Suprapubic skin (tissue), 4 donors: ENCODE data around the gene PIP5KL1. TPM values are rescaled to one million over a fixed set of nuclear protein-coding genes. Genes with fewer than 3 reads are reported as not detected.
"Not testable (repeated sequence)": the region's sequence is repeated elsewhere in the genome, so short reads cannot be mapped to it uniquely, and the experiment has no call there.

Experiments used
- DNase-seq, 2 donors: peaks; one replicate each; pipeline ENCODE4 v3.0.0-alpha.2; 2019; ENCODE audit warnings: low spot score in 2 of 2
- H3K27ac ChIP-seq: fragments of 200-600 bp; sonication (generic); one replicate; pipeline ENCODE4 v1.5.1; 2019
- H3K27me3 ChIP-seq: fragments of 200-600 bp; sonication (generic); one replicate; pipeline ENCODE4 v1.5.1; 2019
- H3K36me3 ChIP-seq: fragments of 200-600 bp; sonication (generic); one replicate; pipeline ENCODE4 v1.5.1; 2019
- H3K4me1 ChIP-seq: fragments of 200-600 bp; sonication (generic); one replicate; pipeline ENCODE4 v1.5.1; 2019
- H3K4me3 ChIP-seq: fragments of 200-600 bp; sonication (generic); one replicate; pipeline ENCODE4 v1.5.1; 2019; ENCODE audit warnings: mild to moderate bottlenecking
- H3K9me3 ChIP-seq: fragments of 200-600 bp; sonication (generic); one replicate; pipeline ENCODE4 v1.5.1; 2019
- CTCF ChIP-seq, 2 donors: fragments of 200-600 bp in 1 of 2; fragments of 450-650 bp in 1 of 2; sonication (generic) in 1 of 2; IDR thresholded peaks; one replicate each; pipeline ENCODE4 v1.5.1; 2016 to 2019; ENCODE audit warnings: antibody characterized with exemption in 2 of 2, mild to moderate bottlenecking in 1 of 2, moderate library complexity in 1 of 2
- EP300 ChIP-seq: sonication (generic); formaldehyde crosslinking; IDR thresholded peaks from one replicate; pipeline ENCODE4 v1.6.1; 2017; ENCODE audit warnings: antibody characterized with exemption
- POLR2A ChIP-seq, 2 donors: fragments of 450-650 bp; IDR thresholded peaks; one replicate each; pipeline ENCODE4 v1.6.1; 2017; ENCODE audit warnings: antibody characterized with exemption in 2 of 2, mild to moderate bottlenecking in 2 of 2, moderate library complexity in 2 of 2
- POLR2AphosphoS5 ChIP-seq, 3 donors: sonication (generic); formaldehyde crosslinking; IDR thresholded peaks; one replicate each; pipeline ENCODE4 v1.6.1; 2017; ENCODE audit warnings: antibody characterized with exemption in 3 of 3
- WGBS: methylation state at CpG from one replicate; pipeline ENCODE4 v1.1.5; 2018; 5-methylcytosine and 5-hydroxymethylcytosine counted together
- total RNA-seq, 4 donors: library from RNA; depleted of rRNA; stranded (reverse); fragments of >200 nt; gene quantifications; one replicate each; pipeline ENCODE4 v1.1.0, GENCODE V29; 2016

The PIP5KL1 gene
- total RNA-seq, 4 donors from 2014 or later = 5.8 to 14.7 (median 9.2) TPM

DNA sequence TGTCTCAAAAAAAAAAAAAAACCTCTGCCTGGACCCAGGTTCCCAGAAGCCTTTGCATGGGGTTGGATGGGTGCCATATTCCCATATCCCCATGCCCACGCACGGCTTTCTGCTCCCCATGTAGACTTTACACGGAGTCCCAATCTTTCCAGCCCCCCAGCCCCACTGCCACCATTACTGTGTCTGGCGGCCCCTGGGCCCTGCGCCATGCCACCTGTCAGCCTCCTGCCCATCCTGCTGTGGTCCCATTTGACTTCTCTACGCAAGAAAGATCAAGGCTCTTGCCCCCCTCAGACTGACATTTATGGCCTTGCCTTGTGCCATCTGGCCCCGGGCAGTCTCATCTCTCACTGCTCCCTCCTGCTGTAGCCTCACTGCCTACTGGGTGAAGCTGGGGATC lies 46.6 kb downstream of the PIP5KL1 start:
- H3K4me1 ChIP-seq = peaks cover 10% of the 10 kb centered on the region
- peaks cover 43% of the 10 kb centered on the region for H3K36me3 ChIP-seq
- H3K4me3 ChIP-seq = no peak overlapping the region
- no peaks in the 10 kb centered on the region for H3K27me3 ChIP-seq
- no peak overlapping the region for H3K27ac ChIP-seq
- no peaks in the 10 kb centered on the region for H3K9me3 ChIP-seq
- no peak for DNase-seq
- TF ChIP-seq POLR2AphosphoS5 (IDR thresholded peaks at IDR 0.05) = no peak
- TF ChIP-seq POLR2A (IDR thresholded peaks at IDR 0.05) = no peak
- no peak for TF ChIP-seq EP300
- no peak for TF ChIP-seq CTCF (IDR thresholded peaks at IDR 0.05)
- WGBS = 77% methylated on average over 7 of the region's 7 CpGs

DNA sequence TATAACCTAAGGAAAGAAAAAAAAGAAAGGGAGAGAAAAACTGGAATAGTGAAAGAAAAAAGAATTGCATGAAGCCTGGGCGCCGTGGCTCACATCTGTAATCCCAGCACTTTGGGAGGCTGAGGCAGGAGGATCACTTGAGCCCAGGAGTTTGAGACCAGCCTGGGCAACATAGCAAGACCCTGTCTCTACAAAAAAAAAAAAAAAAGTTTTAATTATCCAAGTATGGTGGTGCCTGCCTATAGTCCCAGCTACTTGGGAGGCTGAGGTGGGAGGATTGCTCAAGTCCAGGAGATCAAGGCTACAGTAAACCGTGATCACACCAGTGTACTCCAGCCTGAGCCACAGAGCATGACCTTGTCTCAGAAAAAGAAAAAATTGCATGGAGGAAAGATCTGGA lies 48.9 kb downstream of the PIP5KL1 start:
- H3K27me3 ChIP-seq, H3K4me3 ChIP-seq, H3K27ac ChIP-seq, H3K9me3 ChIP-seq, DNase-seq: not testable (repeated sequence)
- WGBS = 92% methylated on average over 3 of the region's 3 CpGs
- peaks cover 28% of the 10 kb centered on the region for H3K4me1 ChIP-seq
- H3K36me3 ChIP-seq = peaks cover 21% of the 10 kb centered on the region

DNA sequence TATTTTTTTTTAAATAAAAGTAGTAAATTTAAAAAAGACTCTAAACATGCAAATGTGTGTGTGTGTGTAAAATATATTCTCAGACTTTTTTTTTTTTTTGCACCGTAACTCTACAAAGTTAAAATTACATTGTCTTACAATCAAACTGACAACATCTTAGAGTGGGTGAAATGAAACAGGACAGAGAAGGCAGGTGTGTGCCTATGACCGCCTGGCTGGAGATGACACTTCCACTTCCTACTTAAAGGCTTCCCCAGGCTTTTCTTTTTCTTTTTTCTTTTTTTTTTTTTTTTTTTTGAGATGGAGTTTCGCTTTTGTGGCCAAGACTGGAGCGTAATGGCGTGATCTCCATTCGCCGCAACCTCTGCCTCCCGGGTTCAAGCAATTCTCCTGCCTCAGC lies 50.4 kb downstream of the PIP5KL1 start:
- Histone ChIP-seq H3K9me3 (no peaks in the 10 kb centered on the region), H3K27me3 (no peaks in the 10 kb centered on the region), H3K4me3 (no peak overlapping the region), H3K4me1 (peaks cover 43% of the 10 kb centered on the region), H3K36me3 (peaks cover 7% of the 10 kb centered on the region), H3K27ac (no peak overlapping the region)
- TF ChIP-seq EP300 (no peak), POLR2A (IDR thresholded peaks at IDR 0.05) (no peak), POLR2AphosphoS5 (IDR thresholded peaks at IDR 0.05) (no peak), CTCF (IDR thresholded peaks at IDR 0.05) (no peak)
- DNase-seq = no peak
- 78% methylated on average over 8 of the region's 8 CpGs for WGBS

- no peak for DNase-seq
- H3K4me1 ChIP-seq = peaks cover 46% of the 10 kb centered on the region
- no peak for TF ChIP-seq POLR2AphosphoS5 (IDR thresholded peaks at IDR 0.05)
- no peak for TF ChIP-seq EP300
- no peak for TF ChIP-seq POLR2A (IDR thresholded peaks at IDR 0.05)
- TF ChIP-seq CTCF (IDR thresholded peaks at IDR 0.05) = no peak
- no peaks in the 10 kb centered on the region for H3K36me3 ChIP-seq
- no peaks in the 10 kb centered on the region for H3K9me3 ChIP-seq
- H3K27ac ChIP-seq = no peak overlapping the region
- H3K4me3 ChIP-seq = no peak overlapping the region
- 50% methylated on average over 8 of the region's 8 CpGs for WGBS
- no peaks in the 10 kb centered on the region for H3K27me3 ChIP-seq
Observed at GRCh38 chr9:127878652-127879390, 51.8 kb downstream of the PIP5KL1 start.

- DNase-seq = peak in 1 of 2 donors; percentile 65
- peak overlapping the region; percentile 73 for H3K27ac ChIP-seq
- no peak for TF ChIP-seq POLR2AphosphoS5 (IDR thresholded peaks at IDR 0.05)
- no peak for TF ChIP-seq POLR2A (IDR thresholded peaks at IDR 0.05)
- TF ChIP-seq CTCF (IDR thresholded peaks at IDR 0.05) = no peak
- TF ChIP-seq EP300 = no peak
- no peaks in the 10 kb centered on the region for H3K36me3 ChIP-seq
- peak overlapping the region; percentile 57 for H3K4me3 ChIP-seq
- H3K4me1 ChIP-seq = peaks cover 53% of the 10 kb centered on the region
- no peaks in the 10 kb centered on the region for H3K27me3 ChIP-seq
- H3K9me3 ChIP-seq = no peaks in the 10 kb centered on the region
- WGBS = 37% methylated on average over 16 of the region's 18 CpGs
Observed at GRCh38 chr9:127878001-127878651, 52.5 kb downstream of the PIP5KL1 start.
